WTC11 (cell line): ENCODE data around the gene COG2.

Source experiments
- CTCF ChIP-seq: fragments of 200-600 bp; IDR thresholded peaks from 2 replicates; pipeline ENCODE4 v1.8.0; 2022; ENCODE audit warnings: antibody characterized with exemption
- JAZF1 ChIP-seq: fragments of 250-450 bp; sonication (Bioruptor Pico); IDR thresholded peaks from 2 replicates; pipeline ENCODE4 v1.9.0; 2021; ENCODE audit warnings: moderate library complexity, mild to moderate bottlenecking, inconsistent platforms
- PRDM15 ChIP-seq: sonication (generic); formaldehyde crosslinking; IDR thresholded peaks from 2 replicates; pipeline ENCODE4 v1.8.0; 2022; ENCODE audit warnings: missing genetic modification reagents
- RELA ChIP-seq: sonication (generic); formaldehyde crosslinking; IDR thresholded peaks from 2 replicates; pipeline ENCODE4 v1.8.1; 2022; ENCODE audit warnings: missing genetic modification reagents, mild to moderate bottlenecking, borderline replicate concordance
- TP53 ChIP-seq: sonication (generic); formaldehyde crosslinking; IDR thresholded peaks from 2 replicates; pipeline ENCODE4 v1.8.1; 2023; ENCODE audit warnings: mild to moderate bottlenecking, missing genetic modification reagents
- ZNF263 ChIP-seq: sonication (generic); formaldehyde crosslinking; IDR thresholded peaks from 2 replicates; pipeline ENCODE4 v1.8.1; 2022; ENCODE audit warnings: low read depth, mild to moderate bottlenecking, moderate library complexity, missing genetic modification reagents
- ZNF317 ChIP-seq: sonication (generic); formaldehyde crosslinking; IDR thresholded peaks from 2 replicates; pipeline ENCODE4 v1.8.1; 2023; ENCODE audit warnings: low read depth, mild to moderate bottlenecking, moderate library complexity, missing genetic modification reagents, borderline replicate concordance
- ZNF423 ChIP-seq: fragments of 250-450 bp; sonication (Bioruptor Pico); IDR thresholded peaks from 2 replicates; pipeline ENCODE4 v2.1.2; 2022; ENCODE audit warnings: mild to moderate bottlenecking, moderate library complexity

GRCh38 chr1:230620649-230621323 is 21.5 kb upstream of the COG2 start:
- no peak for TF ChIP-seq ZNF423 (CRISPR knock-in tag)
- TF ChIP-seq CTCF: no peak
- TF ChIP-seq TP53 (CRISPR knock-in tag): no peak
- no peak for TF ChIP-seq PRDM15 (CRISPR knock-in tag)
- no peak for TF ChIP-seq ZNF263 (CRISPR knock-in tag)
- TF ChIP-seq RELA (CRISPR knock-in tag): no peak
- TF ChIP-seq ZNF317 (CRISPR knock-in tag): no peak
- no peak for TF ChIP-seq JAZF1 (CRISPR knock-in tag)
